ENCODE data around the gene YKT6.
A peak's percentile ranks its signal among the peaks of the same experiment; 100 is the strongest.

Gene YKT6

GRCh38 chr7:44218418-44219201 is 17.8 kb downstream of the YKT6 start:
- peak; percentile 86 for DNase-seq (ENCODE audit: low spot score)

- DNase-seq (ENCODE audit: low spot score) = no peak
These were observed 18.7 kb downstream of the YKT6 start for GRCh38 chr7:44219371-44220045.

- DNase-seq (ENCODE audit: low spot score) = no peak
These were observed 19.2 kb downstream of the YKT6 start for GRCh38 chr7:44220046-44220357.

- no peak for DNase-seq (ENCODE audit: low spot score)
These were observed 19.8 kb downstream of the YKT6 start for GRCh38 chr7:44220358-44221112.

- no peak for DNase-seq (ENCODE audit: low spot score)
These were observed 20.5 kb downstream of the YKT6 start for GRCh38 chr7:44221231-44221791.

- no peak for DNase-seq (ENCODE audit: low spot score)
These were observed 21.3 kb downstream of the YKT6 start for GRCh38 chr7:44222074-44222473.

- no peak for DNase-seq (ENCODE audit: low spot score)
These were observed 22.0 kb downstream of the YKT6 start for GRCh38 chr7:44222776-44223261.

- no peak for DNase-seq (ENCODE audit: low spot score)
These were observed 22.7 kb downstream of the YKT6 start for GRCh38 chr7:44223362-44224079.

- no peak for DNase-seq (ENCODE audit: low spot score)
These were observed 23.5 kb downstream of the YKT6 start for GRCh38 chr7:44224080-44224973.

GRCh38 chr7:44224974-44225565 is 24.3 kb downstream of the YKT6 start:
- DNase-seq (ENCODE audit: low spot score) = no peak

- DNase-seq (ENCODE audit: low spot score) = no peak
These were observed 25.0 kb downstream of the YKT6 start for GRCh38 chr7:44225566-44226395.

GRCh38 chr7:44226396-44226753 is 25.6 kb downstream of the YKT6 start:
- no peak for DNase-seq (ENCODE audit: low spot score)

GRCh38 chr7:44227911-44228310 is 27.1 kb downstream of the YKT6 start:
- DNase-seq (ENCODE audit: low spot score) = no peak

- no peak for DNase-seq (ENCODE audit: low spot score)
These were observed 28.0 kb downstream of the YKT6 start for GRCh38 chr7:44228571-44229350.

GRCh38 chr7:44229546-44230105 is 28.8 kb downstream of the YKT6 start:
- no peak for DNase-seq (ENCODE audit: low spot score)

- DNase-seq (ENCODE audit: low spot score) = no peak
These were observed 29.5 kb downstream of the YKT6 start for GRCh38 chr7:44230286-44230685.

GRCh38 chr7:44231088-44231487 is 30.3 kb downstream of the YKT6 start:
- no peak for DNase-seq (ENCODE audit: low spot score)

GRCh38 chr7:44232396-44232795 is 31.6 kb downstream of the YKT6 start:
- DNase-seq (ENCODE audit: low spot score) = no peak

Measured in iPS-NIHi11 (cell line).